Neural cell (in vitro differentiated cells): ENCODE data around the gene SPRN. TPM values are rescaled to one million over a fixed set of nuclear protein-coding genes. Genes with fewer than 3 reads are reported as not detected.

Experiments used
- H2AFZ ChIP-seq: fragments of 200-600, 300-800 bp; sonication (generic), shearing (Covaris generic); 2 replicates; pipeline ENCODE4 v1.6.0; 2014; ENCODE audit warnings: low read depth, mild to moderate bottlenecking, antibody characterized with exemption, low read length, moderate library complexity
- H3F3A ChIP-seq: fragments of 200-600 bp; shearing (Covaris generic); 2 replicates; pipeline ENCODE4 v1.6.1; 2016; ENCODE audit warnings: mild to moderate bottlenecking, moderate library complexity, mixed read lengths, antibody characterized with exemption, low read length; ENCODE audit not compliant: insufficient read depth, poor library complexity, severe bottlenecking
- H3K27ac ChIP-seq: fragments of 200-600, 300-800 bp; sonication (generic), shearing (Covaris generic); 2 replicates; pipeline ENCODE4 v1.5.1; 2014; ENCODE audit warnings: mild to moderate bottlenecking, low read length, moderate library complexity
- H3K27me3 ChIP-seq: fragments of 300-800, 200-600 bp; sonication (generic), shearing (Covaris generic); 2 replicates; pipeline ENCODE4 v1.6.0; 2014; ENCODE audit warnings: mild to moderate bottlenecking, low read depth, low read length, moderate library complexity; ENCODE audit not compliant: insufficient read depth
- H3K36me3 ChIP-seq: fragments of 300-800, 200-600 bp; sonication (generic), shearing (Covaris generic); 2 replicates; pipeline ENCODE4 v1.5.1; 2014; ENCODE audit warnings: mild to moderate bottlenecking, antibody characterized with exemption, low read length, moderate library complexity; ENCODE audit not compliant: insufficient read depth
- H3K4me2 ChIP-seq: fragments of 300-800, 200-600 bp; sonication (generic), shearing (Covaris generic); 2 replicates; pipeline ENCODE4 v1.6.0; 2014; ENCODE audit warnings: mild to moderate bottlenecking, low read length
- H3K4me3 ChIP-seq: fragments of 300-800, 200-600 bp; sonication (generic), shearing (Covaris generic); 2 replicates; pipeline ENCODE4 v1.5.1; 2014; ENCODE audit warnings: mild to moderate bottlenecking, low read length, moderate library complexity
- H3K79me2 ChIP-seq: fragments of 200-600 bp; shearing (Covaris generic); replicated peaks from 2 replicates; pipeline ENCODE4 v1.6.0; 2014; ENCODE audit warnings: mild to moderate bottlenecking, low read length, moderate library complexity; ENCODE audit not compliant: insufficient read depth
- H3K9ac ChIP-seq: fragments of 300-800, 200-600 bp; sonication (generic), shearing (Covaris generic); 2 replicates; pipeline ENCODE4 v1.6.1; 2016; ENCODE audit warnings: mild to moderate bottlenecking, low read length, mixed read lengths
- H3K9me2 ChIP-seq: fragments of 200-600 bp; shearing (Covaris generic); 2 replicates; pipeline ENCODE4 v1.6.1; 2016; ENCODE audit warnings: mild to moderate bottlenecking, low read length, mixed read lengths; ENCODE audit not compliant: insufficient read depth
- H3K9me3 ChIP-seq: fragments of 200-600, 300-800 bp; sonication (generic), shearing (Covaris generic); 2 replicates; pipeline ENCODE4 v1.6.1; 2016; ENCODE audit warnings: mild to moderate bottlenecking, mixed run types, low read length, moderate library complexity, mixed read lengths
- H4K20me1 ChIP-seq: fragments of 200-600 bp; shearing (Covaris generic); 2 replicates; pipeline ENCODE4 v1.6.1; 2016; ENCODE audit warnings: mild to moderate bottlenecking, mixed run types; ENCODE audit not compliant: insufficient read depth
- CTCF ChIP-seq: fragments of 450-650 bp; IDR thresholded peaks from 2 replicates; pipeline ENCODE4 v1.5.1; 2014; ENCODE audit warnings: antibody characterized with exemption, mild to moderate bottlenecking, moderate library complexity; ENCODE audit not compliant: poor library complexity, severe bottlenecking
- EP300 ChIP-seq: fragments of 450-650 bp; conservative IDR thresholded peaks from 2 replicates; pipeline ENCODE4 v1.6.1; 2014; ENCODE audit warnings: antibody characterized with exemption, mild to moderate bottlenecking, moderate library complexity; ENCODE audit not compliant: poor library complexity, severe bottlenecking
- EZH2 ChIP-seq: fragments of 200-600, 300-800 bp; shearing (Covaris generic), sonication (generic); IDR thresholded peaks from 2 replicates; pipeline ENCODE4 v1.6.1; 2014; ENCODE audit warnings: antibody characterized with exemption, low read length, borderline replicate concordance, mild to moderate bottlenecking; ENCODE audit not compliant: insufficient read depth, poor library complexity, severe bottlenecking
- MXI1 ChIP-seq: fragments of 450-650 bp; conservative IDR thresholded peaks from 2 replicates; pipeline ENCODE4 v1.6.1; 2014; ENCODE audit warnings: antibody characterized with exemption, mild to moderate bottlenecking; ENCODE audit not compliant: poor library complexity, severe bottlenecking
- POLR2AphosphoS5 ChIP-seq: IDR thresholded peaks from 2 replicates; pipeline ENCODE4 v1.6.1; 2012
- RAD21 ChIP-seq: fragments of 450-650 bp; conservative IDR thresholded peaks from 2 replicates; pipeline ENCODE4 v1.6.1; 2014; ENCODE audit warnings: antibody characterized with exemption, mild to moderate bottlenecking, moderate library complexity
- SMC3 ChIP-seq: fragments of 450-650 bp; conservative IDR thresholded peaks from 2 replicates; pipeline ENCODE4 v1.6.1; 2014; ENCODE audit warnings: antibody characterized with exemption, mild to moderate bottlenecking, moderate library complexity; ENCODE audit not compliant: poor library complexity
- TAF1 ChIP-seq: IDR thresholded peaks from 2 replicates; pipeline ENCODE4 v1.6.1; 2012; ENCODE audit warnings: low read depth
- polyA plus RNA-seq: library from polyadenylated mRNA; depleted of rRNA; stranded (reverse); fragments of >200 nt; gene quantifications from 2 replicates; pipeline ENCODE4 v1.2.3, GENCODE V29; 2014
- TF ChIP-seq, protein P1 (sequence below): IDR thresholded peaks from 2 replicates; pipeline ENCODE4 v1.6.1; 2012; ENCODE audit warnings: borderline replicate concordance

Gene SPRN
- polyA plus RNA-seq, 1 donor from 2014 or later, result 1.1 TPM

GRCh38 chr10:133375357-133376115, 48.9 kb downstream of the SPRN start:
- Histone ChIP-seq H3K79me2 (peaks cover 4% of the 10 kb centered on the region), H2AFZ (no peak overlapping the region), H3K27me3 (peaks cover 9% of the 10 kb centered on the region), H3K4me3 (no peak overlapping the region), H3K27ac (no peak overlapping the region), H3K4me2 (no peak overlapping the region), H3K36me3 (no peaks in the 10 kb centered on the region), H3K9me3 (no peaks in the 10 kb centered on the region), H3K9ac (no peak overlapping the region), H3K9me2 (no peaks in the 10 kb centered on the region), H3F3A (no peaks in the 10 kb centered on the region), H4K20me1 (no peaks in the 10 kb centered on the region)
- TF ChIP-seq, protein P1, sequence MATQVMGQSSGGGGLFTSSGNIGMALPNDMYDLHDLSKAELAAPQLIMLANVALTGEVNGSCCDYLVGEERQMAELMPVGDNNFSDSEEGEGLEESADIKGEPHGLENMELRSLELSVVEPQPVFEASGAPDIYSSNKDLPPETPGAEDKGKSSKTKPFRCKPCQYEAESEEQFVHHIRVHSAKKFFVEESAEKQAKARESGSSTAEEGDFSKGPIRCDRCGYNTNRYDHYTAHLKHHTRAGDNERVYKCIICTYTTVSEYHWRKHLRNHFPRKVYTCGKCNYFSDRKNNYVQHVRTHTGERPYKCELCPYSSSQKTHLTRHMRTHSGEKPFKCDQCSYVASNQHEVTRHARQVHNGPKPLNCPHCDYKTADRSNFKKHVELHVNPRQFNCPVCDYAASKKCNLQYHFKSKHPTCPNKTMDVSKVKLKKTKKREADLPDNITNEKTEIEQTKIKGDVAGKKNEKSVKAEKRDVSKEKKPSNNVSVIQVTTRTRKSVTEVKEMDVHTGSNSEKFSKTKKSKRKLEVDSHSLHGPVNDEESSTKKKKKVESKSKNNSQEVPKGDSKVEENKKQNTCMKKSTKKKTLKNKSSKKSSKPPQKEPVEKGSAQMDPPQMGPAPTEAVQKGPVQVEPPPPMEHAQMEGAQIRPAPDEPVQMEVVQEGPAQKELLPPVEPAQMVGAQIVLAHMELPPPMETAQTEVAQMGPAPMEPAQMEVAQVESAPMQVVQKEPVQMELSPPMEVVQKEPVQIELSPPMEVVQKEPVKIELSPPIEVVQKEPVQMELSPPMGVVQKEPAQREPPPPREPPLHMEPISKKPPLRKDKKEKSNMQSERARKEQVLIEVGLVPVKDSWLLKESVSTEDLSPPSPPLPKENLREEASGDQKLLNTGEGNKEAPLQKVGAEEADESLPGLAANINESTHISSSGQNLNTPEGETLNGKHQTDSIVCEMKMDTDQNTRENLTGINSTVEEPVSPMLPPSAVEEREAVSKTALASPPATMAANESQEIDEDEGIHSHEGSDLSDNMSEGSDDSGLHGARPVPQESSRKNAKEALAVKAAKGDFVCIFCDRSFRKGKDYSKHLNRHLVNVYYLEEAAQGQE, result no peak
- TF ChIP-seq EZH2, result no peak
- TF ChIP-seq SMC3, result no peak

DNA sequence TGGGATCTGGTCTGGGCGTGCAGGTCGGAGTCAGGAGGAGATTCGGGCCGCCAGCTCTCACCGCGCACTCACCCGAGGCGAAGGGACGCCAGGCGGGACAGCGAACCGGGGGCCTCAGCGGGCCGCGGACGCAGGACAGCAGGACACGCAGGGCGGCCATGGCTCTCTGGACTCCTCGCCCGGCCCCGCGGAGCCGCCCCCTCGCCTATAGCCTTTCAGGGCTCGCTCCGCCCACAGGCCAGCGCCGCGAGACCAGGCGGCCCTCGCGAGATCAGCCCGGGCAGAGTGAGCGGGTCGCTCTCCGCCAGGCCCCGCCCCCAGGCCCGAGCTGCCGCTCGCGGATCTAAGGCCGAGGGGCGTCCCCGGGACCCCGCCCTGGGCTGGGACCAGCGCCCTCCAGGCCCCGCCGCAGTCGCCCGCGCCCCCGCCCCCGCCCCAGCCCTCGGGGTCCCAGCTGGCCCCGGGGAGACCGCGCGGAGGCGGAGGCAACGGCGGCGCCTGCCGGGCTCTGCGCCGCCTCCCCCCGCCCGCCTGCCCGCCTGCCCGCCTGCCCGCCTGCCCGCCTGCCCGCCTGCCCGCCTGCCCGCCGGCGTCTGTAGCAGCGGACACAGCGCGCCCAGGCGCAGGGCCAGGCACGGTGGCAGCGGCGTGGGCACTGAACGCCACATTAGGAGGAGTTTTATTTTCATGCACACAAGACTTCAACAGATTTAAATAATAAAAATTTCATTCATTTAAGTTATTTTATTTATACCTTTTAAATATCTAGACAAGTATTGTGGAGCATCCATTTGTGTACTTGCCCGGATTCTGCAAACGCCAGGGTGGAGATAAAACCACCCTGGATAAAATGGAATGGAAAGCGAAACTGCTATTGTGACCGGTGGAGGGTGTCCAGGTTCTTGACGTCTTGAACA, 51.0 kb downstream of the SPRN start, which contains the start of gene ECHS1:
Gene ECHS1, minus strand, starts transcription at position 181 of the 917 bp plus-strand sequence. Its CDS starts 21 bp downstream, at position 160.
- H3K4me3 ChIP-seq, result peak within 1 kb of the TSS; percentile 83
- H3K9me3 ChIP-seq, result no peaks in the 10 kb centered on the region
- H3K9me2 ChIP-seq, result no peaks in the 10 kb centered on the region
- H3K79me2 ChIP-seq, result peaks cover 4% of the 10 kb centered on the region
- H3K27ac ChIP-seq, result peak within 1 kb of the TSS; percentile 51
- peak within 1 kb of the TSS; percentile 69 for H2AFZ ChIP-seq
- H3K27me3 ChIP-seq, result peaks cover 6% of the 10 kb centered on the region
- peak within 1 kb of the TSS; percentile 84 for H3K9ac ChIP-seq
- H3F3A ChIP-seq, result no peaks in the 10 kb centered on the region
- H3K36me3 ChIP-seq, result no peaks in the 10 kb centered on the region
- H3K4me2 ChIP-seq, result peak within 1 kb of the TSS; percentile 86
- no peaks in the 10 kb centered on the region for H4K20me1 ChIP-seq
- TF ChIP-seq RAD21, result peak; percentile 15
- TF ChIP-seq SMC3, result no peak
- peak; percentile 37 for TF ChIP-seq TAF1
- TF ChIP-seq POLR2AphosphoS5, result peak; percentile 86
- no peak for TF ChIP-seq EZH2
- TF ChIP-seq MXI1, result peak; percentile 65

- Histone ChIP-seq H3K9me3 (no peaks in the 10 kb centered on the region), H3K9me2 (no peaks in the 10 kb centered on the region), H3K9ac (no peak overlapping the region), H4K20me1 (no peaks in the 10 kb centered on the region), H3K4me2 (peak overlapping the region; percentile 35), H3K4me3 (peak overlapping the region; percentile 83), H3K36me3 (no peaks in the 10 kb centered on the region), H3F3A (no peaks in the 10 kb centered on the region), H2AFZ (no peak overlapping the region), H3K79me2 (peaks cover 4% of the 10 kb centered on the region), H3K27me3 (no peaks in the 10 kb centered on the region), H3K27ac (no peak overlapping the region)
- TF ChIP-seq SMC3 (no peak), RAD21 (no peak), EP300 (no peak), MXI1 (no peak), POLR2AphosphoS5 (no peak), CTCF (no peak), TAF1 (no peak), EZH2 (no peak)
- TF ChIP-seq, protein P1, result no peak
Measured at GRCh38 chr10:133372507-133372906, 51.9 kb downstream of the SPRN start.
